Fibroblast of the aortic adventitia (primary cell): Measurements from ENCODE around the gene GPR37L1. TPM values are rescaled to one million over a fixed set of nuclear protein-coding genes. Genes with fewer than 3 reads are reported as not detected.
A peak's percentile ranks its signal among the peaks of the same experiment; 100 is the strongest.

Experiments used
- DNase-seq: peaks from one replicate; pipeline ENCODE4 v3.0.0-alpha.2; 2010; ENCODE audit warnings: low read depth
- H3K4me3 ChIP-seq: 2 replicates; pipeline ENCODE4 v1.5.1; 2011; ENCODE audit warnings: low read depth, mild to moderate bottlenecking, control low read depth, low read length, moderate library complexity
- CTCF ChIP-seq: IDR thresholded peaks from 2 replicates; pipeline ENCODE4 v1.5.1; 2011; ENCODE audit warnings: mild to moderate bottlenecking, low read length, control low read depth, inconsistent platforms; ENCODE audit not compliant: insufficient read depth
- total RNA-seq: library from RNA; depleted of rRNA; stranded (reverse); fragments of >200 nt; gene quantifications from 2 replicates; pipeline ENCODE4 v1.2.3, GENCODE V29; 2012; ENCODE audit warnings: low replicate concordance

Gene GPR37L1
- not detected in 2 replicates for total RNA-seq

DNA sequence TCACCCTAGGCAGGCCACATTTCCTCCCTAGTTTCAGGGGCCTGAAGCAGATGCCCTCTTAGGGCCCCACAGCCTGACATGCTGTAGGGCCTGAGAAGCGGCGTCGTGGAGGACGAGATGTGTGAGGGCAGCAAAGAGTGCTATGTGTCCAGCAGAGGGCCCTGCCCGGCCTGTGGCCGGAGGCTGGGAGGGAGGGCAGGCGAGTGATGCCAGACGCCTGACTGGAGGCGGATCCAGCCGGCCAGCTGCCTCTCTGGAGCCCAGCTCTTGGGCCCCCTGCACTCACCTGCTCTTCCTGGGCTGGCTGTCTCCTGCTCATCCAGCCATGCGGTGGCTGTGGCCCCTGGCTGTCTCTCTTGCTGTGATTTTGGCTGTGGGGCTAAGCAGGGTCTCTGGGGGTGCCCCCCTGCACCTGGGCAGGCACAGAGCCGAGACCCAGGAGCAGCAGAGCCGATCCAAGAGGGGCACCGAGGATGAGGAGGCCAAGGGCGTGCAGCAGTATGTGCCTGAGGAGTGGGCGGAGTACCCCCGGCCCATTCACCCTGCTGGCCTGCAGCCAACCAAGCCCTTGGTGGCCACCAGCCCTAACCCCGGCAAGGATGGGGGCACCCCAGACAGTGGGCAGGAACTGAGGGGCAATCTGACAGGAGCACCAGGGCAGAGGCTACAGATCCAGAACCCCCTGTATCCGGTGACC is at the start of gene GPR37L1:
TSS of gene GPR37L1 (plus strand) at position 279 of the 697 bp plus-strand sequence. CDS start at position 326, 47 bp downstream.
- H3K4me3 ChIP-seq = no peak within 1 kb of the TSS
- peak; percentile 57 for DNase-seq
- peak; percentile 74 for TF ChIP-seq CTCF

DNA sequence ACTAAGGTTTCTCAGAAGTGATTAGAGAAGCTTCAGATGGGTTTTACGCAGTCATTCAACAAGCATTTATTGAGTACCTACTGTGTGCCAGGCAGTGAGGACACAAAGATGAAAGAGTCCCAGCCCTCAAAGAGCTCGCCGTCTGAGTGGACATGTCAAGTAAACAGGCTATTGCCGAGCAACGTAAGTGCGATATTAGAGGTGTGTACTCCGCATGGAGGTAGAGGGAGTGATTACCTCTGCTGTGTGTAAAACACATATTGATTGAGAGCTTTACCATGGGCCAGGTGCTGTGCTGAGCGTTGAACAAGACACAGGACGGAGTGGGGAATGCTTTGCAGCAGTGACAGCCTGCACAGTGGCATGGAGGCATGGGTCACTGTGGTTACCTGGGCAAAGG is 49.5 kb upstream of the GPR37L1 start:
- TF ChIP-seq CTCF = no peak
- H3K4me3 ChIP-seq = no peak overlapping the region
- DNase-seq = no peak

DNA sequence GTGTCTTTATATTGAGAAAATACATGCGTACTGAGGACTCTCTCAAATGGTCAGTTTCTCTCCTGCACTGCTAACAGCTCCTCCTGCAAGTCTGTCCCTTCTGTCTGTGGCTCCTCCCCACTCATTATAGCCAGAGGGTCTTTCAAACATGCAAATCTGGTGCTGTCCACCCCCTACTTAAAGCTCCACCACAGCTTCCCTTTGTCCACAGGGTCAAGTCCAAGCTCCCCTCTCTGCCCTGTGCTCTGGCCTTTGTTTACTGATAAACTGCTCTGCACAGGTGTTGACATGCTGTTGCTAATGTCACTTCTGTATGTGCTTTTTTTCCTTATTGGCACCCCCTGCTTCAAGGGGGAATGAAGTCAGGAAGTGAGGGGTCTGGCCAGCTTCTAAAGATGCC is 47.7 kb upstream of the GPR37L1 start:
- no peak overlapping the region for H3K4me3 ChIP-seq
- no peak for TF ChIP-seq CTCF
- no peak for DNase-seq

DNA sequence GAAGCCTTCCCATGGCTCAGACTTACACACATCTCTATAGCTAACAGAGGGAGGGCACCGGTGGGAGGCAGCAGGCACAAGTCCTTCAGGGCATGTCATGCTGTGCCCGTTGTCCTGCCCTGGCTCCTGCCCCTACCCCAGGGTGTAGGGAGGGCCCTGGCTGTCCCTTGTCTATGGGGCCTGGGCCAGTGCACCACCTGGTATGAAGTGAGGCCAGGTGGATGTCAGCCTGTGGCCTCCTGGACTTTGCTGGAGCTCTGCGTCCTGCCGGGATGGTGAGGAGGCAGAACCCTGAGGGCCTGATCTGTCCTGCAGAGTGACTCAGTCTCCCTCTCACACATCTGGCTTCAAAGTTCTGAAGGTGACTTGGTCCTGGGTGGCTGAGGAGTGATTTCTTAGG is 47.3 kb upstream of the GPR37L1 start:
- no peak for DNase-seq
- no peak overlapping the region for H3K4me3 ChIP-seq
- no peak for TF ChIP-seq CTCF

DNA sequence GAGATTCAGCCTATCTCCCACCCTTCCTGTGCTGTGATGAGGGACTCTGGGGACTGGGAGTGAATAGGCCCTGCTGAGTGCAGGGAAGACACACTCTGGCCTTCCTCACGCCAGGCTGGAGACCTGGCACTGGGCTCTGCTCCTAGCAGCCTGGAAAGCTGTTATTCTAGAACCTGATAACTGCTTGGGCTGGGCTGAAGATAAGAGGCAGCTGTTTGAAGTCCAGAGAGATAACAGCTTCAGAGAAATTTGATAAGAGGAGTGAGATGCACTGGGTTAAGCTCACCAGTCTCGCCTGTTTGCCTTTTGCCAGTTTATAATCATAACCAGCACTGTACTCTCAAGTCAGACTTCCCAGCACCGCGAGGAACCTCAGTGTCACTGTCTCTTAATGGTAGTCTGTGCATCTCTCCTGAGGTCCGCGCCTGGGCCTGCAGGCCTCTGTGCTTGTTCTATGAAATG is 46.6 kb upstream of the GPR37L1 start:
- no peak overlapping the region for H3K4me3 ChIP-seq
- TF ChIP-seq CTCF = no peak
- peak; percentile 16 for DNase-seq

DNA sequence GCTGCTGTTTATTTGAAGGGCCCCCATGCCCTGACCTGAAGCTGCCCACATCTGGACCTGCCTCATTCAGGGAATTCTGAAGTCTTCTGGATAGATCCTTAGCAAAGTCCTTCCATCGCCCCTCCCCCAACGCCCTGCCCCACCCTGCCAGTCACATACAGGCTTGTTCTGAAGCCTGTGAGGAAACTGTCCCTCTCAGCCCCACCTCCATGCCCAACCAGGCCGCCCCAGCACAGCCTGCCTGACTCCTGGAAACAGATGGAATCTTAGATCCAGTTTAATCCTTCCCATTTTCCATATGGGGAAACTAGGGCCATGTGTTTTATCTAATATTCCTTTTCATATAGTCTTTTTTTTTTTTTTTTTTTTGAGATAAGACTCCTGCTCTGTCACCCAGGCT is 44.5 kb upstream of the GPR37L1 start:
- no peak for DNase-seq
- no peak for TF ChIP-seq CTCF
- H3K4me3 ChIP-seq = no peak overlapping the region

DNA sequence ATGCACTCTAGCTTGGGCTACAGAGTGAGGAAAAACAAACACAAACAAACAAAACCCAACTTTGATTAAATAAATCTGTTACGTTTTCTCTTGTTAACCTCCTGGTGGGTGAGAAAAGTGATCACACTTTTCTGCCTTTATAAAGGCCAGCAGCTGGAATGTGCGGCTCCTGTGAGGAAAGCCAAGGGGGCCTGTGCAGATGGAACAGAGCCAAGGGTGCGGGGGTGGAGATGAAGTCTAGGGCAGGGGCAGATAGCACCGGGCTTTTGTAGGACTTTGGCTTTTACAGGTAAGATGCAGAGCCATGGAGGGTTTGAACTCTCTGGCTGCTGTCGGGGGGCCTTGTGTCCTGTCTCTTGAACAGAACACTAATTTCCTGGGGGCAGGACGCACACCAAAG is 40.7 kb upstream of the GPR37L1 start:
- no peak for TF ChIP-seq CTCF
- no peak for DNase-seq
- H3K4me3 ChIP-seq = no peak overlapping the region
